Neural crest cell (in vitro differentiated cells): ENCODE measurements around the gene SVIL. TPM values are rescaled to one million over a fixed set of nuclear protein-coding genes. Genes with fewer than 3 reads are reported as not detected.
"Not testable (repeated sequence)": the region's sequence is repeated elsewhere in the genome, so short reads cannot be mapped to it uniquely, and the experiment has no call there.

Experiments used
- DNase-seq: peaks from one replicate; pipeline ENCODE4 v3.0.0; 2021; ENCODE audit warnings: low read depth, mixed read lengths, low spot score
- H3K27ac Mint-ChIP-seq: one replicate; pipeline ENCODE4 v1.8.0; 2021; ENCODE audit warnings: mild to moderate bottlenecking, mixed read lengths; ENCODE audit not compliant: unreplicated experiment
- H3K27me3 Mint-ChIP-seq: 2 replicates; pipeline ENCODE4 v1.8.0; 2021; ENCODE audit warnings: low read depth, mild to moderate bottlenecking, mixed read lengths
- H3K36me3 Mint-ChIP-seq: 2 replicates; pipeline ENCODE4 v1.8.0; 2021; ENCODE audit warnings: low read depth, mild to moderate bottlenecking, mixed read lengths
- H3K4me1 Mint-ChIP-seq: 2 replicates; pipeline ENCODE4 v1.8.0; 2021; ENCODE audit warnings: mixed read lengths
- H3K4me3 Mint-ChIP-seq: one replicate; pipeline ENCODE4 v1.8.0; 2021; ENCODE audit warnings: mild to moderate bottlenecking, mixed read lengths
- H3K9me3 Mint-ChIP-seq: 2 replicates; pipeline ENCODE4 v1.8.0; 2021; ENCODE audit warnings: mixed read lengths
- total RNA-seq: library from RNA; stranded (reverse); gene quantifications from 2 replicates; pipeline ENCODE4 v1.2.1, GENCODE V29; 2021
- TF ChIP-seq, protein P1 (sequence below): fragments of 200-600 bp; sonication (generic); conservative IDR thresholded peaks from 2 replicates; pipeline ENCODE4 v1.5.0; 2021; ENCODE audit warnings: antibody characterized with exemption, mild to moderate bottlenecking

The SVIL gene
- total RNA-seq, 1 donor from 2014 or later, result 57.5 TPM

DNA sequence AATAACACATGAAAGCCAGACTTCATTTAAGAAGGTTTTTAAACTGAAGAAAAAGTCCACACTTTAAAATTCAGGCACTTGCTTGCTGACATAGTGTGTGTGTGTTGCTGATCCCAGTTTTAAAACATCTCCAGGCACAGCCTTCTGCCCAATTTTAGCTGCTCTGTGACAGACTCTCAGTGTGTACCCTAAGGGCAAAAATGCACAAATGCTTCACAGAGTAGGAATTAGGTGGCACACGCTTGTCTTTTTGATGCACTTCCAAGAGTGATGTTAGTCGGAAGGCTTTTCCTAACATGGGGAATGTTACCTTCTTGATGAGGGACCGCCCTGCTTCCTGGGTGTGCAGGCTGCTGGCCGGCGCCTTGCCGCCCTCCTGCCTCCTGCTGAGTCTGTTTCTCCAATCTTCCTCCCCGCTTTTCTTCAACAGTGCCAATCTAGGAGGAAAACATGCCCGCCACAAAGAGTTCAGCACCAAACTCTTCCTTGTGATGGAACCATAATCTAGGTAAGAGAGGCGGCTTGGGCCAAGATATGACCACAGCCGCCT, 122.3 kb downstream of the SVIL start:
- Mint-ChIP-seq H3K4me1 (peaks cover 46% of the 10 kb centered on the region), H3K36me3 (peaks cover 7% of the 10 kb centered on the region), H3K27ac (peak overlapping the region; percentile 53), H3K4me3 (no peak overlapping the region), H3K9me3 (no peaks in the 10 kb centered on the region), H3K27me3 (no peaks in the 10 kb centered on the region)
- no peak for DNase-seq
- TF ChIP-seq, protein P1, sequence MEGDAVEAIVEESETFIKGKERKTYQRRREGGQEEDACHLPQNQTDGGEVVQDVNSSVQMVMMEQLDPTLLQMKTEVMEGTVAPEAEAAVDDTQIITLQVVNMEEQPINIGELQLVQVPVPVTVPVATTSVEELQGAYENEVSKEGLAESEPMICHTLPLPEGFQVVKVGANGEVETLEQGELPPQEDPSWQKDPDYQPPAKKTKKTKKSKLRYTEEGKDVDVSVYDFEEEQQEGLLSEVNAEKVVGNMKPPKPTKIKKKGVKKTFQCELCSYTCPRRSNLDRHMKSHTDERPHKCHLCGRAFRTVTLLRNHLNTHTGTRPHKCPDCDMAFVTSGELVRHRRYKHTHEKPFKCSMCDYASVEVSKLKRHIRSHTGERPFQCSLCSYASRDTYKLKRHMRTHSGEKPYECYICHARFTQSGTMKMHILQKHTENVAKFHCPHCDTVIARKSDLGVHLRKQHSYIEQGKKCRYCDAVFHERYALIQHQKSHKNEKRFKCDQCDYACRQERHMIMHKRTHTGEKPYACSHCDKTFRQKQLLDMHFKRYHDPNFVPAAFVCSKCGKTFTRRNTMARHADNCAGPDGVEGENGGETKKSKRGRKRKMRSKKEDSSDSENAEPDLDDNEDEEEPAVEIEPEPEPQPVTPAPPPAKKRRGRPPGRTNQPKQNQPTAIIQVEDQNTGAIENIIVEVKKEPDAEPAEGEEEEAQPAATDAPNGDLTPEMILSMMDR, result no peak

DNA sequence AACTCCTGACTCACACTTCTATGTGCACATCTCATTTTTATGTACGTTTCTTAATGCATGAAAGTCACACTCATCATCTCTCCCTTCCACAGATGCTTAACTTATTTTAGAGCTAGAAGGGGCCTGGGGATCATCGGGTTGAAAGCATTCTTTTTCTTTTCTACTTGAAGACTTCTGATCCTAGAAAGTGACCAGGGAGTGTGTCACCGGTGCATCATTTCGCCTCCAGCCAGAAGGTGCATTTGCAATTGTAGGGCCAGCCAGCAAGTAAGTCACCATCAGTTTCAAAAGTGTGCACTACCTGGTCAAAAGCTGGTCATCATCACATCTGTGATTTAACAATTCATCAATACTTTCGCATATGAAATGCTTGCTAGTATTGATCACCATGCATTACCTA, 123.0 kb downstream of the SVIL start:
- H3K27ac Mint-ChIP-seq, DNase-seq, H3K27me3 Mint-ChIP-seq, H3K9me3 Mint-ChIP-seq, H3K4me3 Mint-ChIP-seq: not testable (repeated sequence)
- H3K36me3 Mint-ChIP-seq, result peaks cover 10% of the 10 kb centered on the region
- H3K4me1 Mint-ChIP-seq, result peaks cover 46% of the 10 kb centered on the region

DNA sequence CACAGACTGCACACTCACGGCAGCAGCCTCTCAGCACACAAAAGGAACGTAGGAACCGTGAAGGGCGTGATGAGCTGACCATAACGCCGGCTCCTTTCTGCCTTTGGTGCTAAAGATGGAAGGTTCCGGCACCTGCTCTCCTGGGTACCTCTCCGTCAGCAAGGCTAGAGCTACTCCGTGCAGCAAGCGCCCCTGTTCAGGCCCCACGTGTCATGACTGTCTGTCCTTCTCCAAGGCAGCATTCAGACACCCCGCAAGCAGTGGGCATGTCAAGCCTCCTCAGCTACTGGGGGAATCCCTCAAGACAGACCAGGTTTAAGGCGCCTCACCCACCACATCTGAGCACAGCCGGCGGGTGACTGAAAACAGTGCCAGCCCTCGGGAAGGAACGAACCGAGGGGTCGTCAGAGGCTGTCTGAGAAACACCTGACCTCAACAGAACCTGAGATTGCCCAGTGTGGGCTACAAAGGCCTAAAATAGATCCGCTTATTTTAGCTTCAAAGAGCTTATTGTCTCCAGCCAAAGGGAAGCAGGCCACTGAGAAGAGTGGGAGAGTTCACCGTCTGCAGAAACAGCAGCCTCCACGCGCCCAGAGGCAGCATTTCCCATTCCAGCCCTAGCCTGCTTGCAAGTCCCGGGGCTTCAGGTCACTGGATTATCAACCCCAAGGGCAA, 124.2 kb downstream of the SVIL start:
- H3K9me3 Mint-ChIP-seq, DNase-seq, H3K27me3 Mint-ChIP-seq, H3K27ac Mint-ChIP-seq, H3K4me3 Mint-ChIP-seq: not testable (repeated sequence)
- peaks cover 41% of the 10 kb centered on the region for H3K4me1 Mint-ChIP-seq
- peaks cover 13% of the 10 kb centered on the region for H3K36me3 Mint-ChIP-seq

DNA sequence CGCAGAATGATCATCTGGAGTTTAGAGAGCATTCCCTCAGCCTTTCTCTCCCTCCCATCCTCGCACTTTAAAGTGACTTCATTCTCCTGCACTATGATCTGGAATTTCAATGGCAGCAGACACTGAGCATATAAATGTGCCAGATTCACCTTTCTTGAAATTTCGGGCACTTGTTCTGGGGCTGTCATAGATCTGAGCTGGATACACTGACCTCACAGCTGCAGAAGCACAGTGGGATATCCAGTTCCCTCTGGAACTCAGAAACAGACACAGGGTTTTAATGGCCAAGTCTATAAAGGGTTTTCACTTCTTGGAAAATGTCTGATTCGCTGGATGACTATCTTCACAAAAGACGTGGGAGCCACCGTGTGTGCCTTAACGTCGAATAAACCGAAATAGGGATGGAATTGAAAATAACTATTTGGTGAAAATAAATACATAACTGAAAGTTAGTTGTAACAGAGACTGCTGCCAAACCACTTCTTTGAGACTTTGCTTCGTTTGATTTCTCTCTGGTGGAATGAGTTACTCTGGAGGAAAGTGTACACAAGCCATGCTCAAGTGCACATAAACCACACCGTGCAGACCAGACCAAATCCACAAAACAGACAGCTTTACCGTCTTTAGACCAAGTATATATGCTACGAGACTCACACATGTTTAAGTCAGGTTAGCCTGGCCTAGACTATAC, 126.1 kb downstream of the SVIL start:
- peak overlapping the region; percentile 27 for H3K27ac Mint-ChIP-seq

DNA sequence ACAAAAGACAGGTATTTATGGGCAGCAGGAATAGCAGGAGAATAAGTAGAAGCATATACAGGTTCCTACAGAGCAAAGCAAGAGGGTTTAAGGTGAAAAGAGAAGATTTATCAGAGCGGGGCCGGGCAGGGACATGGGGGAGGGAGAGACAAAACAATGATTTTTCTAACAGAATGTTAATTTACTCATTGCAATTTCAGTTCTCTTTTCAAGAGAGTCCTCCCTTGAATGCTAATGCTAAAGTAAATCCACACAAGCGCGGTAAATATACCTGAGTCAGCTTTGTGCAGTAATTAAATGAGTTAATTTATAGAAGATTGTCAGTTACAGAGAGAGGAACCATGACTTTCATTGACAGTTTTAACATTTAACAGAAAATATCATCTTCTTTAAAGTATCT, 127.0 kb downstream of the SVIL start:
- not testable (repeated sequence) for H3K4me3 Mint-ChIP-seq, H3K9me3 Mint-ChIP-seq, DNase-seq, H3K27me3 Mint-ChIP-seq, H3K27ac Mint-ChIP-seq
- Mint-ChIP-seq H3K36me3 (peaks cover 20% of the 10 kb centered on the region), H3K4me1 (peaks cover 49% of the 10 kb centered on the region)

More for the DNA sequence above, 126.1 kb downstream of the SVIL start:
- peaks cover 23% of the 10 kb centered on the region for H3K36me3 Mint-ChIP-seq
- no peak overlapping the region for H3K4me3 Mint-ChIP-seq
- no peak for DNase-seq
- TF ChIP-seq, protein P1, result no peak
- peaks cover 46% of the 10 kb centered on the region for H3K4me1 Mint-ChIP-seq
- peaks cover 7% of the 10 kb centered on the region for H3K9me3 Mint-ChIP-seq
- no peaks in the 10 kb centered on the region for H3K27me3 Mint-ChIP-seq

DNA sequence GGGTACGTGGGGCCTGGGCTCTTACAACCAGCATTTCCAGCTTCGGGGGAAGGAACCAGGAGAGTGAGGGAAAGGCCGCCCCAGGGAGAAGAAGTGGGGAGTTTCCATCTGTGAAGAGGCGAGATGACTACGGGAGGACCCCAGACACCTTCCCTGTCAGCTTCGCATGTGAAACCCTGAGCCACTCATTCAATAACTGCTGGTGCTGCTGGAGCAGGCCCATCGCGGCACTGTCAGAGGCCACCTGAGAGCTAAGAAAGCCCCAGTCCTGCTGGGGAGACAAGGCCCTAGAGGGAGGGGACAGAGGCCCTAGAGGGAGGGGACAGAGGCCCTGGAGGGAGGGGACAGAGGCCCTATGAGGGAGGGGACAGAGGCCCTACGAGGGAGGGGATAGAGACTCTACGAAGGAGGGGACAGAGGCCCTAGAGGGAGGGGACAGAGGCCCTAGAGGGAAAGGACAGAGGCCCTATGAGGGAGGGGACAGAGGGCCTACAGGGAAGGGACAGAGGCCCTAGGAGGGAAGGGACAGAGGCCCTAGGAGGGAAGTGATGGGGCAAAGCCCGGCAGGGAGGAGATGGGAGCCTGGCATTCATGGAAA, 128.3 kb downstream of the SVIL start:
- Mint-ChIP-seq H3K4me1 (peaks cover 43% of the 10 kb centered on the region), H3K36me3 (peaks cover 24% of the 10 kb centered on the region)
- not testable (repeated sequence) for H3K27me3 Mint-ChIP-seq, H3K9me3 Mint-ChIP-seq, DNase-seq, H3K27ac Mint-ChIP-seq, H3K4me3 Mint-ChIP-seq

DNA sequence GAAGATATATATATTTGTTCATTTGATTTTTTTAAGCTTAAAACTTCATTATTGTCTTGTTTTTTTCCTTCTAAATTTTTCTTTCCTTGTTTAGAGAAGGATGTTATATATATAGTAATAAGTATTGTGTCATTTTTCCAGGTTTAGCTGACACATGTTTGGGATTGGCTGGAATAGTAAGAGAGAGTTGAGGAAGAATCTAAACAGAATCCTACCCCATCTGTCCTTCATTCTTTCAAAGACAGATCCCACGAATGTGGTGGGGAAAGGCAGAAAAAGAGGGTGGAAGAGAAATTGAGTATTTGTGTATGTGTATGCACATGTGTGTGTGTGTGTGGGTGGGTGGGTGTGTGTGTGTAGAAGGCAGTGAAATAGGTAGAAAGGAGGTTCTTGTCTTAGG, 132.4 kb downstream of the SVIL start:
- peaks cover 7% of the 10 kb centered on the region for H3K9me3 Mint-ChIP-seq
- H3K27me3 Mint-ChIP-seq, result no peaks in the 10 kb centered on the region
- TF ChIP-seq, protein P1, result no peak
- no peak for DNase-seq
- peaks cover 26% of the 10 kb centered on the region for H3K4me1 Mint-ChIP-seq
- no peak overlapping the region for H3K4me3 Mint-ChIP-seq
- peaks cover 28% of the 10 kb centered on the region for H3K36me3 Mint-ChIP-seq
- peak overlapping the region; percentile 89 for H3K27ac Mint-ChIP-seq
